HL-60 (cell line): Measurements from ENCODE around the gene MED15.

Experiments
- DNase-seq, 2 experiments: peaks; one replicate each; pipeline ENCODE4 v3.0.0-alpha.2; 2010 to 2020; ENCODE audit warnings: low read depth in 1 of 2, low spot score in 1 of 2
- H3K27ac ChIP-seq: fragments of 250-450 bp; sonication (Bioruptor Pico); replicated peaks from 2 replicates; pipeline ENCODE4 v1.5.1; 2020; ENCODE audit warnings: mild to moderate bottlenecking, moderate library complexity
- H3K27me3 ChIP-seq: fragments of 250-450 bp; sonication (Bioruptor Pico); 2 replicates; pipeline ENCODE4 v1.5.1; 2021; ENCODE audit warnings: mild to moderate bottlenecking, moderate library complexity; ENCODE audit not compliant: insufficient read depth, poor library complexity, severe bottlenecking
- H3K4me3 ChIP-seq: replicated peaks from 2 replicates; pipeline ENCODE4 v1.5.1; 2011; ENCODE audit warnings: mild to moderate bottlenecking, control low read depth, low read length; ENCODE audit not compliant: insufficient read depth
- GABPA ChIP-seq: IDR thresholded peaks from 2 replicates; pipeline ENCODE4 v1.6.1; 2012; ENCODE audit warnings: low read depth
- POLR2AphosphoS5 ChIP-seq: IDR thresholded peaks from 2 replicates; pipeline ENCODE4 v1.6.1; 2012; ENCODE audit warnings: low read depth
- SPI1 ChIP-seq: IDR thresholded peaks from 2 replicates; pipeline ENCODE4 v1.6.1; 2012; ENCODE audit warnings: low read depth, mild to moderate bottlenecking, borderline replicate concordance
- TF ChIP-seq, protein P1 (sequence below): IDR thresholded peaks from 2 replicates; pipeline ENCODE4 v1.6.1; 2012; ENCODE audit warnings: low read depth; ENCODE audit not compliant: insufficient replicate concordance
- TF ChIP-seq, protein P2 (sequence below): IDR thresholded peaks from one replicate; pipeline ENCODE4 v1.5.1; 2011; ENCODE audit warnings: low read length, control low read depth, inconsistent platforms; ENCODE audit not compliant: insufficient read depth

Gene MED15

DNA sequence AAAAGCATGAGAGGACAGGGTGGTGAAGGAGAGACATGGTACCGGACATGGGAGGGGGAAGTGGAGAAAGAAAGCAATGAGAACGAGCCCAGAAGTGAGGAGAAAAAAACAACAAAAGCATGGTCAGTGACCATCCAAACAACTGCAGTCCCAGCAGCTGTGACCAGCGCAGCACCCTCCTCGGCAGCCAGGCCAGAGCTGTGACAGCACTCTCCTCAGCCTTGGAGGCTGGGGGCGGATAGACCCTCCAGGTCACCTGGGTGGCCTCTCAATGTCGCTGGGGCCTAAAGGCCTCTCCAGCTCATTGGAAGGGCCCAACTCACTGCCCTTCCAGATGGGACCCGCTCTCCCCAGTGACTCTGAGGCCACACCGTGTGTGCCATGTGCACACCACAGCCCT is 103.3 kb downstream of the MED15 start:
- no peak for DNase-seq
- TF ChIP-seq, protein P1, sequence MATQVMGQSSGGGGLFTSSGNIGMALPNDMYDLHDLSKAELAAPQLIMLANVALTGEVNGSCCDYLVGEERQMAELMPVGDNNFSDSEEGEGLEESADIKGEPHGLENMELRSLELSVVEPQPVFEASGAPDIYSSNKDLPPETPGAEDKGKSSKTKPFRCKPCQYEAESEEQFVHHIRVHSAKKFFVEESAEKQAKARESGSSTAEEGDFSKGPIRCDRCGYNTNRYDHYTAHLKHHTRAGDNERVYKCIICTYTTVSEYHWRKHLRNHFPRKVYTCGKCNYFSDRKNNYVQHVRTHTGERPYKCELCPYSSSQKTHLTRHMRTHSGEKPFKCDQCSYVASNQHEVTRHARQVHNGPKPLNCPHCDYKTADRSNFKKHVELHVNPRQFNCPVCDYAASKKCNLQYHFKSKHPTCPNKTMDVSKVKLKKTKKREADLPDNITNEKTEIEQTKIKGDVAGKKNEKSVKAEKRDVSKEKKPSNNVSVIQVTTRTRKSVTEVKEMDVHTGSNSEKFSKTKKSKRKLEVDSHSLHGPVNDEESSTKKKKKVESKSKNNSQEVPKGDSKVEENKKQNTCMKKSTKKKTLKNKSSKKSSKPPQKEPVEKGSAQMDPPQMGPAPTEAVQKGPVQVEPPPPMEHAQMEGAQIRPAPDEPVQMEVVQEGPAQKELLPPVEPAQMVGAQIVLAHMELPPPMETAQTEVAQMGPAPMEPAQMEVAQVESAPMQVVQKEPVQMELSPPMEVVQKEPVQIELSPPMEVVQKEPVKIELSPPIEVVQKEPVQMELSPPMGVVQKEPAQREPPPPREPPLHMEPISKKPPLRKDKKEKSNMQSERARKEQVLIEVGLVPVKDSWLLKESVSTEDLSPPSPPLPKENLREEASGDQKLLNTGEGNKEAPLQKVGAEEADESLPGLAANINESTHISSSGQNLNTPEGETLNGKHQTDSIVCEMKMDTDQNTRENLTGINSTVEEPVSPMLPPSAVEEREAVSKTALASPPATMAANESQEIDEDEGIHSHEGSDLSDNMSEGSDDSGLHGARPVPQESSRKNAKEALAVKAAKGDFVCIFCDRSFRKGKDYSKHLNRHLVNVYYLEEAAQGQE, result no peak
- TF ChIP-seq POLR2AphosphoS5, result no peak
- TF ChIP-seq, protein P2, sequence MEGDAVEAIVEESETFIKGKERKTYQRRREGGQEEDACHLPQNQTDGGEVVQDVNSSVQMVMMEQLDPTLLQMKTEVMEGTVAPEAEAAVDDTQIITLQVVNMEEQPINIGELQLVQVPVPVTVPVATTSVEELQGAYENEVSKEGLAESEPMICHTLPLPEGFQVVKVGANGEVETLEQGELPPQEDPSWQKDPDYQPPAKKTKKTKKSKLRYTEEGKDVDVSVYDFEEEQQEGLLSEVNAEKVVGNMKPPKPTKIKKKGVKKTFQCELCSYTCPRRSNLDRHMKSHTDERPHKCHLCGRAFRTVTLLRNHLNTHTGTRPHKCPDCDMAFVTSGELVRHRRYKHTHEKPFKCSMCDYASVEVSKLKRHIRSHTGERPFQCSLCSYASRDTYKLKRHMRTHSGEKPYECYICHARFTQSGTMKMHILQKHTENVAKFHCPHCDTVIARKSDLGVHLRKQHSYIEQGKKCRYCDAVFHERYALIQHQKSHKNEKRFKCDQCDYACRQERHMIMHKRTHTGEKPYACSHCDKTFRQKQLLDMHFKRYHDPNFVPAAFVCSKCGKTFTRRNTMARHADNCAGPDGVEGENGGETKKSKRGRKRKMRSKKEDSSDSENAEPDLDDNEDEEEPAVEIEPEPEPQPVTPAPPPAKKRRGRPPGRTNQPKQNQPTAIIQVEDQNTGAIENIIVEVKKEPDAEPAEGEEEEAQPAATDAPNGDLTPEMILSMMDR, result no peak
- TF ChIP-seq GABPA, result no peak
- H3K27me3 ChIP-seq, result peaks cover 9% of the 10 kb centered on the region
- H3K4me3 ChIP-seq, result no peak overlapping the region
- no peak overlapping the region for H3K27ac ChIP-seq

DNA sequence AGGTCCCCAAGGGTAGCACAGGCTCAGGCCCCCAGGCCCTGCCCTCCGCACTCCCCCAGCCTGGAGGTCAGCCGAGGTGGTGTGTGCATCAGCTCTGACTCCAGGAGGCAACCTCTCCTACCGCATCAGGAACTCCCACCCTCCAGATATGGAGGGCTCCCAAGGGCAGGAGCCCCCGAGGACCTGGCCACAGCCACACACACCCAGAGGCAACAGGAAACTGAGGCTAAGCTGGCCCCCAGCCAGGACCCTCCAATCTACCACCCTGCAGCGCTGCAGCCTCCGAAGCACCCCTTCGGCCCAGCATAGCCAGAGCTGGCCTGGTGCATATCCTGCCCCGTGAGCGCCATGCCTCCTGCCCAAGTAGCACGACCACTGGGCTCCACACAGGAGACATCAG is 104.0 kb downstream of the MED15 start:
- TF ChIP-seq, protein P2, result no peak
- TF ChIP-seq, protein P1, result no peak
- TF ChIP-seq SPI1 (no peak), POLR2AphosphoS5 (no peak), GABPA (no peak)
- DNase-seq, result no peak
- H3K4me3 ChIP-seq, result no peak overlapping the region
- no peak overlapping the region for H3K27ac ChIP-seq
- peaks cover 9% of the 10 kb centered on the region for H3K27me3 ChIP-seq

DNA sequence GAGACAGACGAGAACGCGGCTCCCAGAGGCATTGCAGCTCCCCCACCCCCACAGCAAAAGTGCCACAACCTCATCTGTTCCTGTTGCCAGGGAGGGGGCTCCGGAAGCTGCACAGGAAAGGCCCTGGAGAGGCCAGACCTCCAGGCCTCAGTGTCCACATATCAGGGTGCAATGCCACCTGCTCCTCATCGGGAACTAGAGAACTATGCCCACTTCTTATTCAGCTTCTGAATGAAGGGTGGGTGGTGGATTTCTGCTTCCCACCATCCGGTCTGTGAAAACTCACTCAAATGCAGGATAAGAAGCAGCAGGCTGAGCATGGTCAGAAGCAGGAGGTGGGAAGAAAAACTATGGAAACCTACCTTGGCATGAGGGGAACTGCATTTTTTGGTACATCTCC is 105.9 kb downstream of the MED15 start:
- peaks cover 3% of the 10 kb centered on the region for H3K27me3 ChIP-seq

More for the DNA sequence above, 105.9 kb downstream of the MED15 start:
- TF ChIP-seq, protein P2, result no peak
- TF ChIP-seq, protein P1, result no peak
- TF ChIP-seq GABPA, result no peak
- no peak for TF ChIP-seq POLR2AphosphoS5
- no peak for TF ChIP-seq SPI1
- no peak overlapping the region for H3K27ac ChIP-seq
- no peak for DNase-seq
- H3K4me3 ChIP-seq, result no peak overlapping the region
